Gastrocnemius medialis (tissue), 4 donors: ENCODE results near the gene NUAK2.

Source experiments
- POLR2A ChIP-seq, 2 donors: fragments of 450-650 bp; IDR thresholded peaks; one replicate each; pipeline ENCODE4 v1.6.1; 2017; ENCODE audit warnings: antibody characterized with exemption in 2 of 2, mild to moderate bottlenecking in 2 of 2, moderate library complexity in 2 of 2
- TF ChIP-seq, protein P1 (sequence below), 5 experiments: fragments of 450-650 bp in 3 of 5; fragments of 200-600 bp in 2 of 5; sonication (generic) in 2 of 5; IDR thresholded peaks in 4 of 5; conservative IDR thresholded peaks in 1 of 5; 1 replicate in 4 of 5; 2 replicates in 1 of 5; pipeline ENCODE4 v1.5.1; 2016 to 2019; ENCODE audit warnings: antibody characterized with exemption in 5 of 5, mild to moderate bottlenecking in 3 of 5, moderate library complexity in 3 of 5

GRCh38 chr1:205328476-205328875 is 6.9 kb upstream of the NUAK2 start:
- TF ChIP-seq, protein P1, sequence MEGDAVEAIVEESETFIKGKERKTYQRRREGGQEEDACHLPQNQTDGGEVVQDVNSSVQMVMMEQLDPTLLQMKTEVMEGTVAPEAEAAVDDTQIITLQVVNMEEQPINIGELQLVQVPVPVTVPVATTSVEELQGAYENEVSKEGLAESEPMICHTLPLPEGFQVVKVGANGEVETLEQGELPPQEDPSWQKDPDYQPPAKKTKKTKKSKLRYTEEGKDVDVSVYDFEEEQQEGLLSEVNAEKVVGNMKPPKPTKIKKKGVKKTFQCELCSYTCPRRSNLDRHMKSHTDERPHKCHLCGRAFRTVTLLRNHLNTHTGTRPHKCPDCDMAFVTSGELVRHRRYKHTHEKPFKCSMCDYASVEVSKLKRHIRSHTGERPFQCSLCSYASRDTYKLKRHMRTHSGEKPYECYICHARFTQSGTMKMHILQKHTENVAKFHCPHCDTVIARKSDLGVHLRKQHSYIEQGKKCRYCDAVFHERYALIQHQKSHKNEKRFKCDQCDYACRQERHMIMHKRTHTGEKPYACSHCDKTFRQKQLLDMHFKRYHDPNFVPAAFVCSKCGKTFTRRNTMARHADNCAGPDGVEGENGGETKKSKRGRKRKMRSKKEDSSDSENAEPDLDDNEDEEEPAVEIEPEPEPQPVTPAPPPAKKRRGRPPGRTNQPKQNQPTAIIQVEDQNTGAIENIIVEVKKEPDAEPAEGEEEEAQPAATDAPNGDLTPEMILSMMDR (IDR thresholded peaks at IDR 0.05 in 4 of 5, conservative IDR thresholded peaks at IDR 0.05 in 1 of 5) = no peak
- no peak for TF ChIP-seq POLR2A (IDR thresholded peaks at IDR 0.05)
